RWPE2 (cell line): ENCODE measurements around the gene DAB2.

Experiments used
- ATAC-seq: fragments of 200-7000 bp; cut with Tn5 transposase; 3 replicates; pipeline ENCODE4 v1.9.1; 2021; ENCODE audit warnings: low read depth
- DNase-seq: peaks from one replicate; pipeline ENCODE4 v3.0.0-alpha.2; 2020; ENCODE audit warnings: low spot score
- H3K27ac ChIP-seq: fragments of 450-650 bp; 2 replicates; pipeline ENCODE4 v1.5.1; 2017; ENCODE audit warnings: mild to moderate bottlenecking; ENCODE audit not compliant: poor library complexity, severe bottlenecking
- H3K27me3 ChIP-seq: fragments of 250-450 bp; sonication (Bioruptor Pico); 2 replicates; pipeline ENCODE4 v1.5.1; 2021; ENCODE audit warnings: mild to moderate bottlenecking, moderate library complexity; ENCODE audit not compliant: insufficient read depth, poor library complexity, severe bottlenecking
- H3K36me3 ChIP-seq: fragments of 250-450 bp; sonication (Bioruptor Pico); 2 replicates; pipeline ENCODE4 v1.5.1; 2020; ENCODE audit warnings: low read depth, mild to moderate bottlenecking, moderate library complexity
- H3K4me1 ChIP-seq: fragments of 250-450 bp; sonication (Bioruptor Pico); 2 replicates; pipeline ENCODE4 v1.5.1; 2021; ENCODE audit warnings: mild to moderate bottlenecking, moderate library complexity; ENCODE audit not compliant: insufficient read depth, poor library complexity, severe bottlenecking
- H3K4me3 ChIP-seq: fragments of 250-450 bp; sonication (Bioruptor Pico); 2 replicates; pipeline ENCODE4 v1.5.1; 2021; ENCODE audit warnings: mild to moderate bottlenecking, moderate library complexity; ENCODE audit not compliant: severe bottlenecking
- H3K9me3 ChIP-seq: fragments of 250-450 bp; sonication (Bioruptor Pico); 2 replicates; pipeline ENCODE4 v1.5.1; 2021; ENCODE audit warnings: mild to moderate bottlenecking, moderate library complexity; ENCODE audit not compliant: severe bottlenecking
- CTCF ChIP-seq: fragments of 450-650 bp; IDR thresholded peaks from one replicate; pipeline ENCODE4 v1.5.1; 2017; ENCODE audit warnings: mild to moderate bottlenecking, moderate library complexity; ENCODE audit not compliant: poor library complexity, severe bottlenecking

The DAB2 gene

GRCh38 chr5:39361306-39361705, 63.5 kb downstream of the DAB2 start:
- H3K36me3 ChIP-seq, result no peaks in the 10 kb centered on the region
- no peaks in the 10 kb centered on the region for H3K27me3 ChIP-seq
- H3K4me3 ChIP-seq, result no peak overlapping the region
- ATAC-seq (no peak), DNase-seq (no peak)
- no peak for TF ChIP-seq CTCF
- no peaks in the 10 kb centered on the region for H3K9me3 ChIP-seq
- peak overlapping the region; percentile 91 for H3K27ac ChIP-seq
- peaks cover 18% of the 10 kb centered on the region for H3K4me1 ChIP-seq

GRCh38 chr5:39360471-39361111, 64.2 kb downstream of the DAB2 start:
- Histone ChIP-seq H3K27ac (peak overlapping the region; percentile 91), H3K4me1 (peaks cover 18% of the 10 kb centered on the region), H3K36me3 (no peaks in the 10 kb centered on the region), H3K27me3 (no peaks in the 10 kb centered on the region), H3K9me3 (no peaks in the 10 kb centered on the region), H3K4me3 (no peak overlapping the region)
- DNase-seq (no peak), ATAC-seq (peak; percentile 86)
- TF ChIP-seq CTCF, result no peak

GRCh38 chr5:39356263-39356662, 68.5 kb downstream of the DAB2 start:
- Histone ChIP-seq H3K36me3 (no peaks in the 10 kb centered on the region), H3K4me3 (no peak overlapping the region), H3K4me1 (peaks cover 17% of the 10 kb centered on the region), H3K27ac (no peak overlapping the region), H3K27me3 (no peaks in the 10 kb centered on the region), H3K9me3 (no peaks in the 10 kb centered on the region)
- no peak for ATAC-seq
- no peak for DNase-seq
- no peak for TF ChIP-seq CTCF

GRCh38 chr5:39355324-39355723, 69.5 kb downstream of the DAB2 start:
- Histone ChIP-seq H3K36me3 (no peaks in the 10 kb centered on the region), H3K27me3 (no peaks in the 10 kb centered on the region), H3K4me1 (peaks cover 7% of the 10 kb centered on the region), H3K9me3 (no peaks in the 10 kb centered on the region), H3K27ac (no peak overlapping the region), H3K4me3 (no peak overlapping the region)
- TF ChIP-seq CTCF, result no peak
- no peak for DNase-seq
- no peak for ATAC-seq

GRCh38 chr5:39353717-39354399, 70.9 kb downstream of the DAB2 start:
- H3K27me3 ChIP-seq, result no peaks in the 10 kb centered on the region
- no peak overlapping the region for H3K27ac ChIP-seq
- no peak for TF ChIP-seq CTCF
- DNase-seq (no peak), ATAC-seq (no peak)
- no peak overlapping the region for H3K4me3 ChIP-seq
- no peaks in the 10 kb centered on the region for H3K9me3 ChIP-seq
- H3K4me1 ChIP-seq, result no peaks in the 10 kb centered on the region
- no peaks in the 10 kb centered on the region for H3K36me3 ChIP-seq
